BJ (cell line): ENCODE data around the gene LCNL1. TPM values are rescaled to one million over a fixed set of nuclear protein-coding genes. Genes with fewer than 3 reads are reported as not detected.

Source experiments
- CTCF ChIA-PET: fragments of 350-600 bp; formaldehyde crosslinking; extraction: SDS; loops from one replicate; lab custom pipeline; 2021; ENCODE audit warnings: antibody characterized with exemption, inconsistent platforms; lab: Yijun Ruan, JAX
- POLR2A ChIA-PET: fragments of 300-600 bp; sonication (Branson Sonifier 250); formaldehyde crosslinking; extraction: SDS; loops from one replicate; lab custom pipeline; 2021; ENCODE audit warnings: antibody characterized with exemption; lab: Charles Lee
- DNase-seq: peaks from one replicate; pipeline ENCODE4 v3.0.0-alpha.2; 2011; ENCODE audit warnings: low read depth
- H3K27me3 ChIP-seq: 2 replicates; pipeline ENCODE4 v1.6.0; 2011; ENCODE audit warnings: low read length; ENCODE audit not compliant: control insufficient read depth, insufficient read depth
- H3K36me3 ChIP-seq: 2 replicates; pipeline ENCODE4 v1.5.1; 2011; ENCODE audit warnings: low read length; ENCODE audit not compliant: control insufficient read depth, insufficient read depth
- H3K4me3 ChIP-seq: 2 replicates; pipeline ENCODE4 v1.5.1; 2011; ENCODE audit warnings: low read depth, mild to moderate bottlenecking, control low read depth, low read length
- polyA plus RNA-seq: library from polyadenylated mRNA; depleted of rRNA; stranded (reverse); fragments of >200 nt; gene quantifications from 2 replicates; pipeline ENCODE4 v1.2.3, GENCODE V29; 2011
- TF ChIP-seq, protein P1 (sequence below): IDR thresholded peaks from 2 replicates; pipeline ENCODE4 v1.5.1; 2011; ENCODE audit warnings: low read depth, mild to moderate bottlenecking, control low read depth, inconsistent platforms, low read length, moderate library complexity; ENCODE audit not compliant: insufficient read depth

Gene LCNL1
- polyA plus RNA-seq, 1 experiment: 0.01 TPM

DNA sequence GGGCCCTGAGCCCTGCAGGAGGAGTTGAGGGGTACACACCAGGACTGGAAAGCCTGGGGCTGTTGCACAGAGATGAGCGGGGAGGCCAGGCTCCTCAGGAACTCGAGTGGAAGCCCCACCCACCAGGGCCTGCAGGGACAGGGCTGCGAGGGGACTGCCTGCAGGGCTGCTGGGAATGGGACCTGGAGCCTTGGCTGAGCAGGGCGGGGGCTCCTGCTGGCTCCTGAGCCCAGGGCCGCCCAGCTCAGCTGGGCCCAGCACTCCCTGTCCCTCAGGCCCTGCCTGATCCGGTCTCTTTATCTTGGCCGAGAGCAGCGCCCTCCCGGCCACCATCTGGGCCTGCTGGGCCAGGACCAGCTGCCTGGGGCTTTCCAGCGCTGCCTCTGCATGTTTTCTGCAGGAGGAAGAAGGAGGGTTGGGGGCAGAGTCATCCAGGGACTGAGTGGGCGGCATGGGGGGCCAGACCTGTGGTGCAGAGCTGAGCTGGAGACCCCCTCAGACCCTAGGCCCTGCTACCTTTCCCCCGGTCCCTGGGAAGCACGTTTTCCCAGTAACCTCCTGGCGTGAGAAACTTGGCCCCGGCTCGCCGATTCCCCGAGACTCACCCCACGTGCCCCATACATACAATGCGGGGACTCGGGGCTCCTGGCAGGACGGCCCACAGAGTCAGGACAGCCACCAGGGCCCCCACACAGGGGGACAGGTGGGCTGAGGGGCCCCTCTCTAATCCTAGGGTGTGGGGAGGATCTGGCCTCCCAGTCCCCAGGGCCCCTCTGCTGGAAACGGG lies 21.3 kb upstream of the LCNL1 start:
- CTCF ChIA-PET: interaction anchor here (1.1 to 2.8 kb wide), 2 partner anchors 14 to 16 kb away, joined by 3 to 8 read pairs; partner anchors contain the start of gene C8G
- POLR2A ChIA-PET: no interaction called here
- Histone ChIP-seq H3K27me3 (no peaks in the 10 kb centered on the region; the same call in 1 of the 2 replicates), H3K4me3 (no peak overlapping the region), H3K36me3 (no peaks in the 10 kb centered on the region)
- DNase-seq: no peak
- TF ChIP-seq, protein P1, sequence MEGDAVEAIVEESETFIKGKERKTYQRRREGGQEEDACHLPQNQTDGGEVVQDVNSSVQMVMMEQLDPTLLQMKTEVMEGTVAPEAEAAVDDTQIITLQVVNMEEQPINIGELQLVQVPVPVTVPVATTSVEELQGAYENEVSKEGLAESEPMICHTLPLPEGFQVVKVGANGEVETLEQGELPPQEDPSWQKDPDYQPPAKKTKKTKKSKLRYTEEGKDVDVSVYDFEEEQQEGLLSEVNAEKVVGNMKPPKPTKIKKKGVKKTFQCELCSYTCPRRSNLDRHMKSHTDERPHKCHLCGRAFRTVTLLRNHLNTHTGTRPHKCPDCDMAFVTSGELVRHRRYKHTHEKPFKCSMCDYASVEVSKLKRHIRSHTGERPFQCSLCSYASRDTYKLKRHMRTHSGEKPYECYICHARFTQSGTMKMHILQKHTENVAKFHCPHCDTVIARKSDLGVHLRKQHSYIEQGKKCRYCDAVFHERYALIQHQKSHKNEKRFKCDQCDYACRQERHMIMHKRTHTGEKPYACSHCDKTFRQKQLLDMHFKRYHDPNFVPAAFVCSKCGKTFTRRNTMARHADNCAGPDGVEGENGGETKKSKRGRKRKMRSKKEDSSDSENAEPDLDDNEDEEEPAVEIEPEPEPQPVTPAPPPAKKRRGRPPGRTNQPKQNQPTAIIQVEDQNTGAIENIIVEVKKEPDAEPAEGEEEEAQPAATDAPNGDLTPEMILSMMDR: no peak

DNA sequence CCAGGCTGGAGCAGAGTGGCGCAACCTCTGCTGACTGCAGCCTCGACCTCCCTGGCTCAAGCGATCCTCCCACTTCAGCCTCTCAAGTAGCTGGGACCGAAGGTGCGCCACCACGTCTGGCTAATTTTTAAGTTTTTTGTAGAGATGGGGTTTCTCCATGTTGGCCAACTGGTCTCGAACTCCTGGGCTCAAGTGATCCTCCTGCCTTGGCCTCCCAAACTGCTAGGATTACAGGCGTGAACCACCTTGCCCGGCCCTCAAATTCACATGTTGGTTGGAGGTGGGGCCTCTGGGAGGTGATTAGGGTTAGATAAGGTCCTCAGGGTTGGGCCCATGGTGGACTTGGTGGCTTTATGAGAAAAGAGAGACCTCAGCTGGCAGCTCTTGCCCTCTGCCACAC lies 20.6 kb upstream of the LCNL1 start:
- TF ChIP-seq, protein P1: no peak
- DNase-seq: no peak
- no peaks in the 10 kb centered on the region for H3K36me3 ChIP-seq
- ChIA-PET POLR2A (interaction anchor here (0.6 kb wide), 1 partner anchor 120 kb away, joined by 3 read pairs; the partner anchor contains the start of gene AJM1), CTCF (no interaction called here)
- H3K27me3 ChIP-seq: no peaks in the 10 kb centered on the region; the same call in 1 of the 2 replicates
- no peak overlapping the region for H3K4me3 ChIP-seq

DNA sequence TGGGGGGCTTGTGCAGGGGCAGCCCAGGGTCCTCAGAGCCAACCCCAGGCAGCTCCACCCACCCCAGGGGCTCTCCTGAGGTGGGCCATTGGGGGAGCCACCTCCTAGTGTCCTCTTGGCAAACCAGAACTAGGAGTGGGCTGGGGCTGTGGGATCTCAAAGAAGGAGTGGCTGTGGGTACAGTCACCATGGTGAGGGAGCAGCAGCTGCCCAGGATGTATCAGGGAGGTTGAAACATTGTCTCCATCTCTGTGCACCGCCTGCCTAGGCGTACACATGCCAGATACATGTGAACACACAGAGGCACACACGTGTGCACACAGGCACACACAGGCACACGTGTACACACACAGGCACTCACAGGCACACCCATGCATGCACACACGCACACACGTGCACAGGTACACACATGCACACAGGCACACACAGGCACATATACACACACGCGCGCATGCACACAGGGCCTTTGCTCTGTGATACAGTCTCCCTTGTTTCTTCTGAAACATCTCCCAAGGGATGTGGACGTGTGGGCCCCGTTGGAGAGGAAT lies 20.0 kb upstream of the LCNL1 start:
- DNase-seq: no peak
- Histone ChIP-seq H3K27me3 (no peaks in the 10 kb centered on the region; the same call in 1 of the 2 replicates), H3K36me3 (no peaks in the 10 kb centered on the region), H3K4me3 (no peak overlapping the region)
- ChIA-PET POLR2A (interaction anchor here (0.6 kb wide), 1 partner anchor 121 kb away, joined by 3 read pairs; the partner anchor contains the start of gene AJM1), CTCF (no interaction called here)
- TF ChIP-seq, protein P1: no peak

DNA sequence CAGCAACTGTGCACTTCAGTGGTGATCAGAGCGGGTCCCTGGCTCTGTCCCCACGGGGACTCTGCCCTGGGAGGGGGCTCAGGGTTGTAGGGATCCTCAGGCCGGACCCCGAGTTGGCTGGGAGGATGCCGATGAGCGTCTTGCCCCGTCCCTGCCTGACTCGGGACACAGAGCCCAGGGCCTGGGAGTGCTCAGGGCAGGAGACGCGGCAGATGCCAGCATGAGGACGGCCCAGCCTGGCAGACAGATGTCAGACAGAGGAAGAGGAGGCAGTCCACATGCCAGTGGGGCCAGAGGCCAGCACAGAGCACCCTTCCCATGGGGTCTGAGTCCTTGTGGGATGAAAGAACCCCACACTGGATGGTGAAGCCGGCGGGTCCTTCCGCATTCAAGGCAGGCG lies 19.5 kb upstream of the LCNL1 start:
- TF ChIP-seq, protein P1: no peak
- CTCF ChIA-PET: no interaction called here
- POLR2A ChIA-PET: no interaction called here
- H3K4me3 ChIP-seq: no peak overlapping the region
- DNase-seq: no peak
- no peaks in the 10 kb centered on the region; the same call in 1 of the 2 replicates for H3K27me3 ChIP-seq
- no peaks in the 10 kb centered on the region for H3K36me3 ChIP-seq

DNA sequence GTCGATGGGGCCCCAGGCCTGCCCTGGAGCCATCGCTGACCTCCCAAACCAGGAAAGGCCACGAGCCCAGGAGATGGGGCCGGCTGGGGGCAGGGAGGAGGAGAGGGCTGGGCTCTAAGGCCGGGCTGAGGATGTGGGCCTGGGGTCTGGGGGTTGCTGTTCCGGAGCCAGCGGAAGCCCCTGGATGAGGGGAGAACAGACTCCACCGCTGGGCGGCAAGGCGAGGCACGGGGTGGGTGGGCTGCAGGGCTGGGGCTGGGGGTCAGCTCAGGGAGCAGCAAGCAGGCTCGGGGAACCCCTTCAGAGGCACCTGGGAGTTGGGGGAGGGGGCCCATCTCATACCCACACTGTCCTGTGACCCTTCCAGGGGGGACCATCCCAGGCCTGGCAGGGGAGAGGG lies 19.0 kb upstream of the LCNL1 start:
- no peak for DNase-seq
- Histone ChIP-seq H3K36me3 (no peaks in the 10 kb centered on the region), H3K27me3 (no peaks in the 10 kb centered on the region; the same call in 1 of the 2 replicates), H3K4me3 (no peak overlapping the region)
- ChIA-PET POLR2A (no interaction called here), CTCF (interaction anchor here (1.3 kb wide), 1 partner anchor 16 kb away, joined by 4 read pairs; no protein-coding TSS in a partner anchor)
- TF ChIP-seq, protein P1: no peak
